ENCODE results near the gene RHOF. TPM values are rescaled to one million over a fixed set of nuclear protein-coding genes. Genes with fewer than 3 reads are reported as not detected.

The RHOF gene
- total RNA-seq, 2 donors from 2014 or later = 31.0 to 35.6 TPM

GRCh38 chr12:121789800-121790728 lies 3.4 kb downstream of the RHOF start:
- Mint-ChIP-seq H3K36me3 (ENCODE audit: low read depth) (peaks cover 16% of the 10 kb centered on the region), H3K4me3 (no peak overlapping the region), H3K4me1 (peaks cover 18% of the 10 kb centered on the region), H3K27me3 (ENCODE audit: insufficient read depth) (peaks cover 1% of the 10 kb centered on the region), H3K27ac (peak overlapping the region; percentile 35), H3K9me3 (no peaks in the 10 kb centered on the region)
- peaks cover 14% of the 10 kb centered on the region for H3K4me1 ChIP-seq (ENCODE audit: control insufficient read depth, insufficient read depth, low read length)
- 84 to 88% methylated on average over 19 to 28 of the region's 28 CpGs for WGBS, 2 experiments (ENCODE audit: insufficient coverage in 1 of 2, insufficient read length in 1 of 2)
- no peak overlapping the region for H3K9ac ChIP-seq (ENCODE audit: extremely low read depth, low read length, poor library complexity, severe bottlenecking)
- H3K27ac ChIP-seq (ENCODE audit: low read depth, low read length) = no peak overlapping the region
- H3K27me3 ChIP-seq (ENCODE audit: control insufficient read depth, insufficient read depth, low read length, poor library complexity, severe bottlenecking) = no peaks in the 10 kb centered on the region
- TF ChIP-seq CTCF (conservative IDR thresholded peaks at IDR 0.05) = no peak
- H3K36me3 ChIP-seq (ENCODE audit: control insufficient read depth, insufficient read depth, low read length) = peaks cover 1% of the 10 kb centered on the region
- no peaks in the 10 kb centered on the region for H3K9me3 ChIP-seq (ENCODE audit: control insufficient read depth, low read length)
- no peak overlapping the region for H3K4me3 ChIP-seq (ENCODE audit: low read length)
- DNase-seq = no peak

GRCh38 chr12:121789233-121789781 lies 4.2 kb downstream of the RHOF start:
- TF ChIP-seq CTCF (conservative IDR thresholded peaks at IDR 0.05) = peak; percentile 17
- no peak overlapping the region for H3K27ac Mint-ChIP-seq

GRCh38 chr12:121788176-121788818 lies 5.2 kb downstream of the RHOF start:
- Histone ChIP-seq H3K36me3 (ENCODE audit: control insufficient read depth, insufficient read depth, low read length) (peaks cover 6% of the 10 kb centered on the region), H3K27me3 (ENCODE audit: control insufficient read depth, insufficient read depth, low read length, poor library complexity, severe bottlenecking) (no peaks in the 10 kb centered on the region), H3K9me3 (ENCODE audit: control insufficient read depth, low read length) (no peaks in the 10 kb centered on the region), H3K4me1 (ENCODE audit: control insufficient read depth, insufficient read depth, low read length) (peaks cover 9% of the 10 kb centered on the region), H3K9ac (ENCODE audit: extremely low read depth, low read length, poor library complexity, severe bottlenecking) (no peak overlapping the region), H3K4me3 (ENCODE audit: low read length) (no peak overlapping the region), H3K27ac (ENCODE audit: low read depth, low read length) (no peak overlapping the region)
- Mint-ChIP-seq H3K36me3 (ENCODE audit: low read depth) (peaks cover 20% of the 10 kb centered on the region), H3K4me3 (no peak overlapping the region), H3K9me3 (no peaks in the 10 kb centered on the region), H3K4me1 (peaks cover 10% of the 10 kb centered on the region), H3K27me3 (ENCODE audit: insufficient read depth) (peaks cover 1% of the 10 kb centered on the region), H3K27ac (no peak overlapping the region)
- whole genome bisulfite sequencing, 2 experiments (ENCODE audit: insufficient coverage in 1 of 2, insufficient read length in 1 of 2) = 87 to 100% methylated on average over 3 to 7 of the region's 7 CpGs
- DNase-seq = no peak
- TF ChIP-seq CTCF (conservative IDR thresholded peaks at IDR 0.05) = no peak

More at GRCh38 chr12:121789233-121789781, 4.2 kb downstream of the RHOF start:
- no peak overlapping the region for H3K4me3 Mint-ChIP-seq
- Histone ChIP-seq H3K9ac (ENCODE audit: extremely low read depth, low read length, poor library complexity, severe bottlenecking) (no peak overlapping the region), H3K27me3 (ENCODE audit: control insufficient read depth, insufficient read depth, low read length, poor library complexity, severe bottlenecking) (no peaks in the 10 kb centered on the region), H3K4me3 (ENCODE audit: low read length) (no peak overlapping the region), H3K9me3 (ENCODE audit: control insufficient read depth, low read length) (no peaks in the 10 kb centered on the region), H3K4me1 (ENCODE audit: control insufficient read depth, insufficient read depth, low read length) (peaks cover 9% of the 10 kb centered on the region), H3K36me3 (ENCODE audit: control insufficient read depth, insufficient read depth, low read length) (peaks cover 6% of the 10 kb centered on the region), H3K27ac (ENCODE audit: low read depth, low read length) (no peak overlapping the region)
- DNase-seq = no peak
- H3K36me3 Mint-ChIP-seq (ENCODE audit: low read depth) = peaks cover 19% of the 10 kb centered on the region
- H3K4me1 Mint-ChIP-seq = peaks cover 11% of the 10 kb centered on the region
- peaks cover 1% of the 10 kb centered on the region for H3K27me3 Mint-ChIP-seq (ENCODE audit: insufficient read depth)
- WGBS, 2 experiments (ENCODE audit: insufficient coverage in 1 of 2, insufficient read length in 1 of 2) = 77 to 85% methylated on average over 11 to 13 of the region's 13 CpGs
- H3K9me3 Mint-ChIP-seq = no peaks in the 10 kb centered on the region

Measured in endodermal cell (in vitro differentiated cells).